K562 (cell line): ENCODE data around the gene SH2B2. TPM values are rescaled to one million over a fixed set of nuclear protein-coding genes. Genes with fewer than 3 reads are reported as not detected.

Experiments
- ATAC-seq: fragments of 200-7000 bp; cut with Tn5 transposase; 3 replicates; pipeline ENCODE4 v1.9.1; 2020; ENCODE audit warnings: moderate library complexity
- BruUV-seq: library from RNA; stranded (reverse); fragments of 400-500 nt; replicated peaks from 2 replicates; lab custom pipeline; 2021; lab: Mats Ljungman, UMichigan
- CTCF ChIA-PET: fragments of 300-600 bp; formaldehyde crosslinking; extraction: SDS; loops from one replicate; lab custom pipeline; 2021; ENCODE audit warnings: low intra/inter-chr PET ratio; lab: Yijun Ruan, JAX
- POLR2A ChIA-PET: fragments of 300-600, 350-650 bp; sonication (Branson Sonifier 250); formaldehyde crosslinking; extraction: SDS; loops from one replicate; lab custom pipeline; 2021; ENCODE audit warnings: antibody characterized with exemption, inconsistent platforms; lab: Yijun Ruan, JAX
- DNase-seq, 4 experiments: peaks; one replicate each; pipeline versions ENCODE4 v3.0.0 to v3.0.0-alpha.2; 2011 to 2018; ENCODE audit warnings: low spot score in 3 of 4, mixed read lengths in 3 of 4; ENCODE audit errors: extremely low read depth in 1 of 4
- FAIRE-seq: peaks from 2 replicates; lab custom pipeline; 2011; peaks lifted over from hg19 to GRCh38; lab: Jason Lieb, UNC
- H2AFZ ChIP-seq: 2 replicates; pipeline ENCODE4 v1.6.0; 2011; ENCODE audit warnings: low read depth, low read length, control low read depth, inconsistent platforms
- H3K27ac ChIP-seq: fragments of 200-600 bp; 3 replicates; pipeline ENCODE4 v1.8.0; 2011; ENCODE audit warnings: low read depth, mild to moderate bottlenecking, control low read depth, inconsistent platforms, low read length, moderate library complexity, mixed read lengths; ENCODE audit errors: extremely low read depth
- H3K27me3 ChIP-seq, 2 experiments: fragments of 300-600 bp in 1 of 2; 2 replicates in 1 of 2; 3 replicates in 1 of 2; pipeline versions ENCODE4 v1.6.0 to v1.8.0; 2011; ENCODE audit warnings: inconsistent platforms in 2 of 2, low read length in 2 of 2, mild to moderate bottlenecking in 1 of 2, mixed read lengths in 1 of 2, moderate library complexity in 1 of 2; ENCODE audit not compliant: control insufficient read depth in 2 of 2, insufficient read depth in 2 of 2
- H3K36me3 ChIP-seq: fragments of 300-600 bp; 3 replicates; pipeline ENCODE4 v1.8.0; 2011; ENCODE audit warnings: mild to moderate bottlenecking, low read length, inconsistent platforms; ENCODE audit not compliant: control insufficient read depth, insufficient read depth
- H3K4me1 ChIP-seq, 2 experiments: fragments of 200-600 bp in 1 of 2; replicated peaks in 1 of 2; 2 replicates in 1 of 2; 3 replicates in 1 of 2; pipeline versions ENCODE4 v1.5.1 to v1.8.0; 2011; ENCODE audit warnings: inconsistent platforms in 2 of 2, low read length in 2 of 2, mild to moderate bottlenecking in 1 of 2, mixed read lengths in 1 of 2, moderate library complexity in 1 of 2; ENCODE audit not compliant: control insufficient read depth in 2 of 2, insufficient read depth in 2 of 2
- H3K4me2 ChIP-seq: 2 replicates; pipeline ENCODE4 v1.6.1; 2011; ENCODE audit warnings: low read length, control low read depth, inconsistent platforms, mixed read lengths; ENCODE audit not compliant: insufficient read depth
- H3K4me3 ChIP-seq: fragments of 200-600 bp; sonication (generic), shearing (Covaris generic); 2 replicates; pipeline ENCODE4 v1.5.1; 2016; ENCODE audit warnings: control low read depth, inconsistent platforms
- H3K79me2 ChIP-seq: fragments of 200-600 bp; 3 replicates; pipeline ENCODE4 v1.8.0; 2011; ENCODE audit warnings: low read length, inconsistent platforms; ENCODE audit not compliant: control insufficient read depth, insufficient read depth
- H3K9ac ChIP-seq, 2 experiments: 2 replicates each; pipeline versions ENCODE4 v1.6.0 to v1.6.1; 2011; ENCODE audit warnings: low read depth in 2 of 2, low read length in 2 of 2, control low read depth in 1 of 2, inconsistent platforms in 1 of 2, mild to moderate bottlenecking in 1 of 2, mixed read lengths in 1 of 2; ENCODE audit not compliant: insufficient read depth in 1 of 2
- H3K9me1 ChIP-seq: one replicate; pipeline ENCODE4 v1.6.0; 2011; ENCODE audit warnings: inconsistent platforms, mild to moderate bottlenecking, low read length, moderate library complexity; ENCODE audit not compliant: control insufficient read depth, insufficient read depth
- H3K9me3 ChIP-seq: replicated peaks from 2 replicates; pipeline ENCODE4 v1.5.1; 2011; ENCODE audit warnings: low read depth, low read length, inconsistent platforms; ENCODE audit not compliant: control insufficient read depth, insufficient read depth
- H4K20me1 ChIP-seq: replicated peaks from 2 replicates; pipeline ENCODE4 v1.6.1; 2011; ENCODE audit warnings: low read length, inconsistent platforms, mixed read lengths; ENCODE audit not compliant: control insufficient read depth, insufficient read depth
- ADNP ChIP-seq: fragments of 200-800 bp; sonication (Bioruptor generic); IDR thresholded peaks from 2 replicates; pipeline ENCODE4 v1.6.1; 2016; ENCODE audit warnings: missing genetic modification characterization, missing compliant biosample characterization
- ATF1 ChIP-seq, 2 experiments: fragments of 450-650 bp in 1 of 2; IDR thresholded peaks; 2 replicates each; pipeline ENCODE4 v1.6.1; 2016; ENCODE audit warnings: missing compliant biosample characterization in 1 of 2, missing genetic modification characterization in 1 of 2
- DNMT1 ChIP-seq: fragments of 450-650 bp; IDR thresholded peaks from 2 replicates; pipeline ENCODE4 v1.6.1; 2016; ENCODE audit warnings: antibody characterized with exemption, mild to moderate bottlenecking
- ETS2 ChIP-seq: IDR thresholded peaks from 2 replicates; pipeline ENCODE4 v1.6.1; 2016; ENCODE audit warnings: borderline replicate concordance, missing genetic modification characterization, mild to moderate bottlenecking, moderate library complexity, missing compliant biosample characterization; ENCODE audit not compliant: poor library complexity, severe bottlenecking
- HSF4 ChIP-seq: fragments of 250-450 bp; sonication (Bioruptor Pico); IDR thresholded peaks from 2 replicates; pipeline ENCODE4 v2.1.2; 2022; ENCODE audit warnings: mild to moderate bottlenecking, moderate library complexity, borderline replicate concordance
- MXI1 ChIP-seq: IDR thresholded peaks from 2 replicates; pipeline ENCODE4 v1.6.1; 2011; ENCODE audit warnings: low read depth, mild to moderate bottlenecking, improper control_type of control experiment, low read length
- TSC22D4 ChIP-seq: fragments of 450-650 bp; IDR thresholded peaks from 2 replicates; pipeline ENCODE4 v1.6.1; 2016; ENCODE audit warnings: missing genetic modification characterization, missing biosample characterization, control low read depth
- WGBS: fragments of 100-300 bp; shearing (Covaris generic); methylation state at CpG from one replicate; pipeline ENCODE4 v1.1.6; 2016; ENCODE audit warnings: low coverage, mixed read lengths; ENCODE audit not compliant: insufficient coverage; ENCODE audit errors: missing lambda C conversion rate; 5-methylcytosine and 5-hydroxymethylcytosine counted together
- in situ Hi-C: fragments of 300-500 bp; cut with MboI; formaldehyde crosslinking; loops from 4 replicates; pipeline ENCODE4 v1.15.0; 2018; ENCODE audit warnings: inconsistent platforms, mixed read lengths
- intact Hi-C: fragments of 100-400 bp; cut with micrococcal nuclease; formaldehyde crosslinking; loops from 2 replicates; pipeline ENCODE4 v1.14.2; 2022
- polyA plus RNA-seq, 8 experiments: library from polyadenylated mRNA; depleted of rRNA in 4 of 8; stranded (reverse) in 5 of 8; unstranded in 3 of 8; fragments of >200 nt; fragmentation: Nextera tagmentation in 2 of 8; fragmentation: Illumina TruSeq in 1 of 8; extraction: Ambion mirVana in 2 of 8; extraction: Trizol in 1 of 8; gene quantifications; 2 replicates each; pipeline versions ENCODE4 v1.2.1 to v1.2.3, GENCODE V29; 2011 to 2014; ENCODE audit warnings: inconsistent platforms in 1 of 8, missing spikeins in 1 of 8
- total RNA-seq, 7 experiments: library from RNA; depleted of rRNA in 6 of 7; stranded (reverse); fragments of >200 nt in 6 of 7; fragmentation: Illumina TruSeq in 2 of 7; extraction: Trizol in 2 of 7; gene quantifications; 2 replicates each; pipeline versions ENCODE4 v1.2.1 to v1.2.3, GENCODE V29; 2011 to 2021; ENCODE audit warnings: low replicate concordance in 1 of 7
- TF ChIP-seq, protein P1 (sequence below): fragments of 250-450 bp; sonication (Bioruptor Pico); IDR thresholded peaks from 2 replicates; pipeline ENCODE4 v1.5.1; 2021; ENCODE audit warnings: mild to moderate bottlenecking

The SH2B2 gene
- total and polyA plus RNA-seq, 9 of the 15 experiments (the other 6 are each of a cell fraction or from before 2014, with no cell fraction given), result 0.03 to 0.89 (median 0.07) TPM; not detected in 4

DNA sequence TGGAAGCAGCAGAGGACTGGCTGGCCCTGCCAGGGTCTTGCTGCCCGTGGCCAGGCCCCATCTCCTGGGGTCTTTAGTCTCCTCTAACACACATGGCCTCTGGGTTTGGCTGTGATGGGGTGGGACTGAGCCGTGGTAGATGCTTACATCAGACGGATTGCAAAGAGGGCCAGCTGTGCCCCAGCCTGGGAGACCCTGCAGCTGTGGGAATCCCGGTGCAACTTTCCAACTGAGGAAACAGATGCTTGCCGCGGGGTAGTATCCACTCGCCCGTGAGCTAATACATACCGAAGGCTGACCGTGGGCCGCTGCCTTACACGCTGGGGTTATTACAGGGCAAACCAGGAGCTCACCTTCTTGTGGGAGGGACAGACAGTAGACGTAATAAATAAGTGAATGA lies 24.1 kb upstream of the SH2B2 start:
- Histone ChIP-seq H3K4me3 (no peak overlapping the region), H3K79me2 (no peaks in the 10 kb centered on the region), H3K9me3 (no peaks in the 10 kb centered on the region), H4K20me1 (no peaks in the 10 kb centered on the region), H3K4me2 (no peak overlapping the region), H3K9me1 (no peaks in the 10 kb centered on the region), H3K4me1 (peaks cover 9 to 33% of the 10 kb centered on the region in 2 experiments), H2AFZ (no peak overlapping the region), H3K36me3 (no peaks in the 10 kb centered on the region), H3K9ac (no peak overlapping the region), H3K27me3 (peaks cover 0 to 7% of the 10 kb centered on the region in 2 experiments; a peak in 2 of 5 replicates), H3K27ac (no peak overlapping the region)
- 70% methylated on average over 13 of the region's 13 CpGs for WGBS
- no peak for DNase-seq
- ChIA-PET CTCF (no interaction called here), POLR2A (no interaction called here)
- no peak for FAIRE-seq
- in situ Hi-C loops (no loop called here), intact Hi-C loops (no loop called here)
- BruUV-seq, result no TSS peak
- no peak for ATAC-seq
- TF ChIP-seq MXI1 (no peak), DNMT1 (no peak), HSF4 (no peak), ATF1 (CRISPR knock-in tag; IDR thresholded peaks at IDR 0.05) (no peak), ATF1 (tag; IDR thresholded peaks at IDR 0.05) (no peak), ETS2 (tag) (no peak), TSC22D4 (no peak), ADNP (tag) (no peak)
- TF ChIP-seq, protein P1, sequence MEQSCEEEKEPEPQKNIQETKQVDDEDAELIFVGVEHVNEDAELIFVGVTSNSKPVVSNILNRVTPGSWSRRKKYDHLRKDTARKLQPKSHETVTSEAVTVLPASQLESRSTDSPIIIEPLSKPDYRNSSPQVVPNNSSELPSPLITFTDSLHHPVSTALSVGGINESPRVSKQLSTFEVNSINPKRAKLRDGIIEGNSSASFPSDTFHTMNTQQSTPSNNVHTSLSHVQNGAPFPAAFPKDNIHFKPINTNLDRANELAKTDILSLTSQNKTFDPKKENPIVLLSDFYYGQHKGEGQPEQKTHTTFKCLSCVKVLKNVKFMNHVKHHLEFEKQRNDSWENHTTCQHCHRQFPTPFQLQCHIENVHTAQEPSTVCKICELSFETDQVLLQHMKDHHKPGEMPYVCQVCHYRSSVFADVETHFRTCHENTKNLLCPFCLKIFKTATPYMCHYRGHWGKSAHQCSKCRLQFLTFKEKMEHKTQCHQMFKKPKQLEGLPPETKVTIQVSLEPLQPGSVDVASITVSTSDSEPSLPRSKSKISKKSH (CRISPR knock-in tag), result no peak
